Fibroblast of lung (primary cell): Measurements from ENCODE around the gene MAPKAPK3.

Experiments used
- EZH2 ChIP-seq: IDR thresholded peaks from 2 replicates; pipeline ENCODE4 v1.5.1; 2012; ENCODE audit warnings: low read length, control low read depth, mild to moderate bottlenecking; ENCODE audit errors: missing control alignments
- TF ChIP-seq, protein P1 (sequence below), 2 donors: IDR thresholded peaks in 1 of 2; conservative IDR thresholded peaks in 1 of 2; 1 replicate in 1 of 2; 2 replicates in 1 of 2; pipeline ENCODE4 v1.5.1; 2011 to 2012; ENCODE audit warnings: low read length in 2 of 2, control low read depth in 1 of 2, inconsistent platforms in 1 of 2, low read depth in 1 of 2, mild to moderate bottlenecking in 1 of 2

DNA sequence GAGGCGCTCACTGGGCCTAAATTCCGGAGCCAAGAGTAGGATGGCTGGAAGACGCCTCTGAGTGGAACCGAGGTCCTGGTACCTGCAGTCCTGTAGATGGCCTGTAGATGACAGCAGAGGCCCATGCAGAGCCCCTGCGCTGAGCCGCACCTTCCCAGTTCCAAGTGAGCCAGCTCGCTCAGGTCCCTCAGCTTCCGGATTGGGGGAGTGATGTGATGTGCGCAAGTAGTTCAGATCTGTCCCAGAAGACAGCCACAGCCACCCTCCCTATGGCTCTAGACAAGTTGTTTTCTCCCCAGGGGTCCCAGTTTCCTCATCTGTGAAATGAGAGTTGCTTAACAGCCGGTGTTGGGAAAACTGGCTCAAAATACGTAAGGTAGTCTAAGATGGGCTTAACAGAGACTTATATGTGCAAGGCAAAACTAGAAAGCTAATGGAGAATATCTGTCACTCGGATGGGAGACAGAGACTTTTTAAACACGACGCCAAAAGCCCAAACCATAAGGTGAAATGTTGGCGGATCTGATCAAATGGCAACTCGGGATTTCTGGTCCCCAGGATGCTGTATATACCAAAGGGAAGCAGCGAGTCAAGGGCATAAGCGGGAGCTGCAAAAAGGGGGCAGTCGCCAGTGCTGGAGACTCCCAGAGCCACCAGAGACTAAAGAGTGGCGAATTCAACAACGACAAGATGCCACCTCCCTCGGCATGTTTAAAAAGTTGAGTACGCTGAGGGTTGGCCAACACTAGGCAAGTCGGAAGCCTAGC, 765 bp upstream of the MAPKAPK3 start:
- TF ChIP-seq, protein P1, sequence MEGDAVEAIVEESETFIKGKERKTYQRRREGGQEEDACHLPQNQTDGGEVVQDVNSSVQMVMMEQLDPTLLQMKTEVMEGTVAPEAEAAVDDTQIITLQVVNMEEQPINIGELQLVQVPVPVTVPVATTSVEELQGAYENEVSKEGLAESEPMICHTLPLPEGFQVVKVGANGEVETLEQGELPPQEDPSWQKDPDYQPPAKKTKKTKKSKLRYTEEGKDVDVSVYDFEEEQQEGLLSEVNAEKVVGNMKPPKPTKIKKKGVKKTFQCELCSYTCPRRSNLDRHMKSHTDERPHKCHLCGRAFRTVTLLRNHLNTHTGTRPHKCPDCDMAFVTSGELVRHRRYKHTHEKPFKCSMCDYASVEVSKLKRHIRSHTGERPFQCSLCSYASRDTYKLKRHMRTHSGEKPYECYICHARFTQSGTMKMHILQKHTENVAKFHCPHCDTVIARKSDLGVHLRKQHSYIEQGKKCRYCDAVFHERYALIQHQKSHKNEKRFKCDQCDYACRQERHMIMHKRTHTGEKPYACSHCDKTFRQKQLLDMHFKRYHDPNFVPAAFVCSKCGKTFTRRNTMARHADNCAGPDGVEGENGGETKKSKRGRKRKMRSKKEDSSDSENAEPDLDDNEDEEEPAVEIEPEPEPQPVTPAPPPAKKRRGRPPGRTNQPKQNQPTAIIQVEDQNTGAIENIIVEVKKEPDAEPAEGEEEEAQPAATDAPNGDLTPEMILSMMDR (conservative IDR thresholded peaks at IDR 0.05 in 1 of 2, IDR thresholded peaks at IDR 0.05 in 1 of 2; ENCODE audit: low read depth in 1 of 2, low read length in 2 of 2): peak; percentile 99 to 100
- TF ChIP-seq EZH2: no peak
